ENCODE measurements around the gene PALD1. TPM values are rescaled to one million over a fixed set of nuclear protein-coding genes. Genes with fewer than 3 reads are reported as not detected.

Gene PALD1
- total RNA-seq, 1 donor = not detected

GRCh38 chr10:70549962-70550458, 71.4 kb downstream of the PALD1 start:
- TF ChIP-seq, protein P1, sequence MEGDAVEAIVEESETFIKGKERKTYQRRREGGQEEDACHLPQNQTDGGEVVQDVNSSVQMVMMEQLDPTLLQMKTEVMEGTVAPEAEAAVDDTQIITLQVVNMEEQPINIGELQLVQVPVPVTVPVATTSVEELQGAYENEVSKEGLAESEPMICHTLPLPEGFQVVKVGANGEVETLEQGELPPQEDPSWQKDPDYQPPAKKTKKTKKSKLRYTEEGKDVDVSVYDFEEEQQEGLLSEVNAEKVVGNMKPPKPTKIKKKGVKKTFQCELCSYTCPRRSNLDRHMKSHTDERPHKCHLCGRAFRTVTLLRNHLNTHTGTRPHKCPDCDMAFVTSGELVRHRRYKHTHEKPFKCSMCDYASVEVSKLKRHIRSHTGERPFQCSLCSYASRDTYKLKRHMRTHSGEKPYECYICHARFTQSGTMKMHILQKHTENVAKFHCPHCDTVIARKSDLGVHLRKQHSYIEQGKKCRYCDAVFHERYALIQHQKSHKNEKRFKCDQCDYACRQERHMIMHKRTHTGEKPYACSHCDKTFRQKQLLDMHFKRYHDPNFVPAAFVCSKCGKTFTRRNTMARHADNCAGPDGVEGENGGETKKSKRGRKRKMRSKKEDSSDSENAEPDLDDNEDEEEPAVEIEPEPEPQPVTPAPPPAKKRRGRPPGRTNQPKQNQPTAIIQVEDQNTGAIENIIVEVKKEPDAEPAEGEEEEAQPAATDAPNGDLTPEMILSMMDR (IDR thresholded peaks at IDR 0.05; ENCODE audit: insufficient read depth, low read depth, low read length) = peak; percentile 88
- H3K4me3 ChIP-seq (ENCODE audit: low read depth, low read length) = no peak overlapping the region
- peak; percentile 64 for DNase-seq (ENCODE audit: low read depth)

- no peak for DNase-seq (ENCODE audit: low read depth)
- no peak overlapping the region for H3K4me3 ChIP-seq (ENCODE audit: low read depth, low read length)
- TF ChIP-seq, protein P1 (IDR thresholded peaks at IDR 0.05; ENCODE audit: insufficient read depth, low read depth, low read length) = no peak
Measured at GRCh38 chr10:70550459-70550858, 71.9 kb downstream of the PALD1 start.

DNA sequence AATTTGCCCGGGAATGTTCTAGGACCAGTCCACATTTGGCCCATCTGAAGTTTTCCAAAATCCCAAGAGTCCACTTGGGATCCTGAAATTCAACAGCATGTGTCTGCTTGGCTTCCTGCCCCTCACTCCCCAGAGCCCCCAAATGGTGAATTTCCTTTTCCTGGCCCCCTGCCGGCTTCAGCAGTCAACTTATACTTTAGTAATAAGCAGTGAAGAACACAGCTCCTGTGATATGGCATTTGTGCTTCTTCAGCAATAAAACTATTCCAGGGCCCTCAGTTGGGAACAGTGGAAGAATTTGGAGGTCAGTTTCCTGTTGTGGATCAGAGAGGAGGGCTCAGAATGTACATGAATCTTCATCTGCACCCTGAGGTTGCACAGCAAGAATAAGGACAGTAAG, 72.9 kb downstream of the PALD1 start:
- TF ChIP-seq, protein P1 (IDR thresholded peaks at IDR 0.05; ENCODE audit: insufficient read depth, low read depth, low read length) = no peak
- DNase-seq (ENCODE audit: low read depth) = no peak
- no peak overlapping the region for H3K4me3 ChIP-seq (ENCODE audit: low read depth, low read length)

DNA sequence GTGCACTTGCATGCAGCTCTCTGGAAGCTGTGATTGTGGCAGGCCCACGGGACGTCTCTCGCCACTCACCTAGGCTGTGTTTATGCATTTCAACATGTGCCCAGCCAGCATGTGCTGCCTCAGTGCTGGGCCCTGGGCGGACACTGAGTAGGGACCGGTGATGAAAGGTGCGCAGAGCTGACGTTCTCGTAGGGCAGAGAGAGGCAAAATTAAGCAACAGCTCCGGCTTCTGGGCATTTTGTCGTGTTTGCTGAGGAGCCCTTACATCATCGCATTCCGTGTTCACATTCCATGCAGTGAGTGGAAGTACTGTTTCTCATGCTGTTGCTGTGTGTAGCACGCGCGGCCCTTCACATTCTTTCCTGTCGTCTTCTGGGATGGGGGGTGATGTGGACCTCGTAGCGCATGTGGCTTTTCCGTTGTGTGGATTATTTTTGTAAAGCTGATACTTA, 73.4 kb downstream of the PALD1 start:
- DNase-seq (ENCODE audit: low read depth) = peak; percentile 91
- TF ChIP-seq, protein P1 (IDR thresholded peaks at IDR 0.05; ENCODE audit: insufficient read depth, low read depth, low read length) = no peak
- no peak overlapping the region for H3K4me3 ChIP-seq (ENCODE audit: low read depth, low read length)

GRCh38 chr10:70552586-70552985, 74.0 kb downstream of the PALD1 start:
- H3K4me3 ChIP-seq (ENCODE audit: low read depth, low read length) = no peak overlapping the region
- TF ChIP-seq, protein P1 (IDR thresholded peaks at IDR 0.05; ENCODE audit: insufficient read depth, low read depth, low read length) = no peak
- peak; percentile 52 for DNase-seq (ENCODE audit: low read depth)

DNA sequence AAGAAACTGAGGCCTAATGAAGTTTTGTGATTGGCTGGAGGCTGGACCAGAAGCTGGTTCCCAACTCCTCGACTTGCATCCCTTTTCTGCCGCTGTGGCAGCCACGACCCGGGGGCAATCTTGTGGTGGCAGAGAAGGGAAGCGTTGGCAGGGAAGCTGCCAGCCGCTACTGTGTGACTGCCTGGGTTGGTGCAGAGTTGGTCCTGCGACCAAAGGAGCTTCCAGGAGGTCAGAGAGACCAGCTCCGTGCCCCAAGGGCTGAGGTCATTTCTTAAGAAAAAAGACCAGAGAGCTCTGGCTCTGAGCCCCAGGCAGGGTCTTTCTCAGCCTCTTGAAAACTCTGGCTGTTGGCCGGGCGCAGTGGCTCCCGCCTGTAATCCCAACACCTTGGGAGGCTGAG, 76.8 kb downstream of the PALD1 start:
- no peak overlapping the region for H3K4me3 ChIP-seq (ENCODE audit: low read depth, low read length)
- TF ChIP-seq, protein P1 (IDR thresholded peaks at IDR 0.05; ENCODE audit: insufficient read depth, low read depth, low read length) = no peak
- DNase-seq (ENCODE audit: low read depth) = no peak
